K562 (cell line): ENCODE measurements around the gene NEUROG3. TPM values are rescaled to one million over a fixed set of nuclear protein-coding genes. Genes with fewer than 3 reads are reported as not detected.

Experiments
- ATAC-seq: fragments of 200-7000 bp; cut with Tn5 transposase; 3 replicates; pipeline ENCODE4 v1.9.1; 2020; ENCODE audit warnings: moderate library complexity
- Bru-seq: library from RNA; stranded (reverse); fragments of 400-500 nt; gene quantifications from one replicate; lab custom pipeline; 2021; lab: Mats Ljungman, UMichigan
- BruChase-seq, 2 experiments: library from RNA; stranded (reverse); fragments of 400-500 nt; gene quantifications; one replicate each; lab custom pipeline; 2021; lab: Mats Ljungman, UMichigan
- BruUV-seq: library from RNA; stranded (reverse); fragments of 400-500 nt; replicated peaks from 2 replicates; lab custom pipeline; 2021; lab: Mats Ljungman, UMichigan
- CTCF ChIA-PET: fragments of 300-600 bp; formaldehyde crosslinking; extraction: SDS; loops from one replicate; lab custom pipeline; 2021; ENCODE audit warnings: low intra/inter-chr PET ratio; lab: Yijun Ruan, JAX
- POLR2A ChIA-PET: fragments of 300-600, 350-650 bp; sonication (Branson Sonifier 250); formaldehyde crosslinking; extraction: SDS; loops from one replicate; lab custom pipeline; 2021; ENCODE audit warnings: antibody characterized with exemption, inconsistent platforms; lab: Yijun Ruan, JAX
- DNase-seq, 4 experiments: peaks; one replicate each; pipeline versions ENCODE4 v3.0.0 to v3.0.0-alpha.2; 2011 to 2018; ENCODE audit warnings: low spot score in 3 of 4, mixed read lengths in 3 of 4; ENCODE audit errors: extremely low read depth in 1 of 4
- FAIRE-seq: peaks from 2 replicates; lab custom pipeline; 2011; peaks lifted over from hg19 to GRCh38; lab: Jason Lieb, UNC
- H2AFZ ChIP-seq: 2 replicates; pipeline ENCODE4 v1.6.0; 2011; ENCODE audit warnings: low read depth, low read length, control low read depth, inconsistent platforms
- H3K27ac ChIP-seq: fragments of 200-600 bp; 3 replicates; pipeline ENCODE4 v1.8.0; 2011; ENCODE audit warnings: low read depth, mild to moderate bottlenecking, control low read depth, inconsistent platforms, low read length, moderate library complexity, mixed read lengths; ENCODE audit errors: extremely low read depth
- H3K27me3 ChIP-seq, 2 experiments: fragments of 300-600 bp in 1 of 2; 2 replicates in 1 of 2; 3 replicates in 1 of 2; pipeline versions ENCODE4 v1.6.0 to v1.8.0; 2011; ENCODE audit warnings: inconsistent platforms in 2 of 2, low read length in 2 of 2, mild to moderate bottlenecking in 1 of 2, mixed read lengths in 1 of 2, moderate library complexity in 1 of 2; ENCODE audit not compliant: control insufficient read depth in 2 of 2, insufficient read depth in 2 of 2
- H3K36me3 ChIP-seq: fragments of 300-600 bp; 3 replicates; pipeline ENCODE4 v1.8.0; 2011; ENCODE audit warnings: mild to moderate bottlenecking, low read length, inconsistent platforms; ENCODE audit not compliant: control insufficient read depth, insufficient read depth
- H3K4me1 ChIP-seq, 2 experiments: fragments of 200-600 bp in 1 of 2; replicated peaks in 1 of 2; 2 replicates in 1 of 2; 3 replicates in 1 of 2; pipeline versions ENCODE4 v1.5.1 to v1.8.0; 2011; ENCODE audit warnings: inconsistent platforms in 2 of 2, low read length in 2 of 2, mild to moderate bottlenecking in 1 of 2, mixed read lengths in 1 of 2, moderate library complexity in 1 of 2; ENCODE audit not compliant: control insufficient read depth in 2 of 2, insufficient read depth in 2 of 2
- H3K4me2 ChIP-seq: 2 replicates; pipeline ENCODE4 v1.6.1; 2011; ENCODE audit warnings: low read length, control low read depth, inconsistent platforms, mixed read lengths; ENCODE audit not compliant: insufficient read depth
- H3K4me3 ChIP-seq: fragments of 200-600 bp; sonication (generic), shearing (Covaris generic); 2 replicates; pipeline ENCODE4 v1.5.1; 2016; ENCODE audit warnings: control low read depth, inconsistent platforms
- H3K79me2 ChIP-seq: fragments of 200-600 bp; 3 replicates; pipeline ENCODE4 v1.8.0; 2011; ENCODE audit warnings: low read length, inconsistent platforms; ENCODE audit not compliant: control insufficient read depth, insufficient read depth
- H3K9ac ChIP-seq, 2 experiments: 2 replicates each; pipeline versions ENCODE4 v1.6.0 to v1.6.1; 2011; ENCODE audit warnings: low read depth in 2 of 2, low read length in 2 of 2, control low read depth in 1 of 2, inconsistent platforms in 1 of 2, mild to moderate bottlenecking in 1 of 2, mixed read lengths in 1 of 2; ENCODE audit not compliant: insufficient read depth in 1 of 2
- H3K9me1 ChIP-seq: one replicate; pipeline ENCODE4 v1.6.0; 2011; ENCODE audit warnings: inconsistent platforms, mild to moderate bottlenecking, low read length, moderate library complexity; ENCODE audit not compliant: control insufficient read depth, insufficient read depth
- H3K9me3 ChIP-seq: replicated peaks from 2 replicates; pipeline ENCODE4 v1.5.1; 2011; ENCODE audit warnings: low read depth, low read length, inconsistent platforms; ENCODE audit not compliant: control insufficient read depth, insufficient read depth
- H4K20me1 ChIP-seq: replicated peaks from 2 replicates; pipeline ENCODE4 v1.6.1; 2011; ENCODE audit warnings: low read length, inconsistent platforms, mixed read lengths; ENCODE audit not compliant: control insufficient read depth, insufficient read depth
- COPS2 ChIP-seq: fragments of 450-650 bp; conservative IDR thresholded peaks from 2 replicates; pipeline ENCODE4 v1.6.1; 2016; ENCODE audit warnings: mild to moderate bottlenecking, moderate library complexity
- HNRNPUL1 ChIP-seq: fragments of 200-400 bp; formaldehyde crosslinking; IDR thresholded peaks from 2 replicates; pipeline ENCODE4 v1.6.1; 2017; ENCODE audit warnings: low read length
- TARDBP ChIP-seq: fragments of 450-650 bp; IDR thresholded peaks from 2 replicates; pipeline ENCODE4 v1.6.1; 2016
- ZBTB8A ChIP-seq: fragments of 450-650 bp; IDR thresholded peaks from 2 replicates; pipeline ENCODE4 v1.6.1; 2018; ENCODE audit warnings: mild to moderate bottlenecking, moderate library complexity; ENCODE audit not compliant: partially characterized antibody
- ZNF121 ChIP-seq: sonication (generic); formaldehyde crosslinking; conservative IDR thresholded peaks from 2 replicates; pipeline ENCODE4 v1.8.0; 2022; ENCODE audit warnings: missing genetic modification reagents
- ZNF282 ChIP-seq: sonication (generic); formaldehyde crosslinking; IDR thresholded peaks from 2 replicates; pipeline ENCODE4 v1.8.1; 2023; ENCODE audit warnings: missing genetic modification reagents
- ZNF76 ChIP-seq: fragments of 250-450 bp; sonication (Bioruptor Pico); IDR thresholded peaks from 2 replicates; pipeline ENCODE4 v1.4.0; 2020; ENCODE audit warnings: mild to moderate bottlenecking, moderate library complexity, borderline replicate concordance
- WGBS: fragments of 100-300 bp; shearing (Covaris generic); methylation state at CpG from one replicate; pipeline ENCODE4 v1.1.6; 2016; ENCODE audit warnings: low coverage, mixed read lengths; ENCODE audit not compliant: insufficient coverage; ENCODE audit errors: missing lambda C conversion rate; 5-methylcytosine and 5-hydroxymethylcytosine counted together
- in situ Hi-C: fragments of 300-500 bp; cut with MboI; formaldehyde crosslinking; loops from 4 replicates; pipeline ENCODE4 v1.15.0; 2018; ENCODE audit warnings: inconsistent platforms, mixed read lengths
- intact Hi-C: fragments of 100-400 bp; cut with micrococcal nuclease; formaldehyde crosslinking; loops from 2 replicates; pipeline ENCODE4 v1.14.2; 2022
- long read RNA-seq, 3 experiments: library from polyadenylated mRNA in 2 of 3; library from RNA in 1 of 3; unstranded in 2 of 3; stranded (forward) in 1 of 3; transcript quantifications; one replicate each; pipeline ENCODE4 v2.0.0, GENCODE V29; 2019 to 2022
- polyA minus RNA-seq, 3 experiments: library from RNA; depleted of rRNA, polyadenylated mRNA; stranded (reverse); fragments of >200 nt; gene quantifications; 2 replicates each; pipeline ENCODE4 v1.2.3, GENCODE V29; 2011
- polyA plus RNA-seq, 8 experiments: library from polyadenylated mRNA; depleted of rRNA in 4 of 8; stranded (reverse) in 5 of 8; unstranded in 3 of 8; fragments of >200 nt; fragmentation: Nextera tagmentation in 2 of 8; fragmentation: Illumina TruSeq in 1 of 8; extraction: Ambion mirVana in 2 of 8; extraction: Trizol in 1 of 8; gene quantifications; 2 replicates each; pipeline versions ENCODE4 v1.2.1 to v1.2.3, GENCODE V29; 2011 to 2014; ENCODE audit warnings: inconsistent platforms in 1 of 8, missing spikeins in 1 of 8
- total RNA-seq, 7 experiments: library from RNA; depleted of rRNA in 6 of 7; stranded (reverse); fragments of >200 nt in 6 of 7; fragmentation: Illumina TruSeq in 2 of 7; extraction: Trizol in 2 of 7; gene quantifications; 2 replicates each; pipeline versions ENCODE4 v1.2.1 to v1.2.3, GENCODE V29; 2011 to 2021; ENCODE audit warnings: low replicate concordance in 1 of 7
- TF ChIP-seq, protein P1 (sequence below): fragments of 250-450 bp; sonication (Bioruptor Pico); IDR thresholded peaks from 2 replicates; pipeline ENCODE4 v1.4.0; 2020; ENCODE audit warnings: mild to moderate bottlenecking, moderate library complexity
- TF ChIP-seq, protein P2 (sequence below): fragments of 250-450 bp; sonication (Bioruptor Pico); IDR thresholded peaks from 2 replicates; pipeline ENCODE4 v1.5.0; 2021; ENCODE audit warnings: mild to moderate bottlenecking, moderate library complexity

Gene NEUROG3, protein sequence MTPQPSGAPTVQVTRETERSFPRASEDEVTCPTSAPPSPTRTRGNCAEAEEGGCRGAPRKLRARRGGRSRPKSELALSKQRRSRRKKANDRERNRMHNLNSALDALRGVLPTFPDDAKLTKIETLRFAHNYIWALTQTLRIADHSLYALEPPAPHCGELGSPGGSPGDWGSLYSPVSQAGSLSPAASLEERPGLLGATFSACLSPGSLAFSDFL
- total RNA-seq (2011; cell fraction: chromatin; rRNA removed; ENCODE audit: low replicate concordance) = not detected in 2 replicates
- not detected in 2 replicates for total RNA-seq (2011; cell fraction: nucleolus; rRNA removed)
- not detected in 2 replicates for total RNA-seq (2011; cell fraction: nucleoplasm; rRNA removed)
- not detected in 2 replicates for total RNA-seq (2014; rRNA removed)
- not detected in 2 replicates for total RNA-seq (2014; rRNA removed; fragmentation: Illumina TruSeq; extraction: Trizol)
- total RNA-seq (2015; rRNA removed; fragmentation: Illumina TruSeq; extraction: Trizol) = not detected in 2 replicates
- total RNA-seq (2021) = not detected in 2 replicates
- not detected in 2 replicates for polyA plus RNA-seq (2011; rRNA removed)
- polyA plus RNA-seq (2011; cell fraction: cytosol; rRNA removed) = not detected in 2 replicates
- not detected in 2 replicates for polyA plus RNA-seq (2011; cell fraction: nucleus; rRNA removed)
- not detected in 2 replicates for polyA plus RNA-seq (2012)
- polyA plus RNA-seq (2014; fragmentation: Illumina TruSeq; extraction: Trizol) = not detected in 2 replicates
- not detected for polyA plus RNA-seq (2014; fragmentation: Nextera tagmentation; extraction: Ambion mirVana)
- not detected in 2 replicates for polyA plus RNA-seq (2014; rRNA removed)
- not detected in 2 replicates for polyA minus RNA-seq (2011; rRNA and poly(A)+ RNA removed)
- not detected in 2 replicates for polyA minus RNA-seq (2011; cell fraction: cytosol; rRNA and poly(A)+ RNA removed)
- not detected in 2 replicates for polyA minus RNA-seq (2011; cell fraction: nucleus; rRNA and poly(A)+ RNA removed)
- Bru-seq, nascent RNA = not detected
- BruChase-seq, experiment 1, labeled RNA remaining after a 2-hour chase = not detected
- BruChase-seq, experiment 2, labeled RNA remaining after a 6-hour chase = not detected
- long read RNA-seq, experiment 1 = 0 reads
- long read RNA-seq, experiment 2 = 0 reads
- long read RNA-seq, experiment 3 = 0 reads

DNA sequence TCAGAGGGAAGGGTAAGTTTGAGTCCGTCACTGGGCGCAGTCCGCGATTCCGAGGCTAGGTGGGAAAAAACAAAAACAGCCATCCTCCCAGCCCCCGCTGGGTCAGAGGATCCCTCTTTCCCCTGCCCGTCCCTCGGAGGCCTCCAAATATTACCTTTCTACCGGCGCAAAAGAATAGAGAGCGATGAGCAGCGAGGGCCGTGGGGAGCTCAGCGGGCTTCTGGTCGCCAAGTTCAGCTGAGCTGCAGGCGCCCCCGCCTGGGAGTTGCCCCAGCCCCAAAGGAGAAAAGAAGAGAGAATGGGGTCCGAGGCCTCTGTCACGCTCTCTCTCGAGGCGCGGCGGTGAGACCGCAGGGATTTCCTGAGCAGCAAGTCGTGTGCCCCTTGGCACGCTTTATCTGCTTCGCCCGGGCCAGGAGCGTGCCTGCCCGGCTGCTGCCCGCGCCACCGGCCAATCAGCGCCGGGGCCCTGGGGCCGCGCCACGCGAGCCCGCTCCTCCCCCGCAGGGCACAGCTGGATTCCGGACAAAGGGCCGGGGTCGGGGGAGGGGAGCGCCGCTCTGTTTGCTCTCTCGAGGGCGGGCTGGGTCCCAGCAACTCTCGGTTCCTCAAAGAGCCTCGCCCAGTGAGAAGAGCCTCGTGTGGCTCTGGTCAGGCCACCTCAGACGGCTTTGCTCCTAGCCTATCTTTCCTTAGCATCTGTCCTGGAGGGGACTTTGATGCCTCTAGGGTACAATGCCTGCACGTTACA, at the start of gene NEUROG3:
TSS of gene NEUROG3 (minus strand) at position 367 of the 751 bp plus-strand sequence. CDS start 379 bp downstream, outside the sequence.
- H4K20me1 ChIP-seq = peaks cover 34% of the 10 kb centered on the region
- no peak within 1 kb of the TSS for H3K4me2 ChIP-seq
- ATAC-seq = no peak
- H3K79me2 ChIP-seq = no peaks in the 10 kb centered on the region
- peaks cover 46 to 77% of the 10 kb centered on the region in 2 experiments for H3K27me3 ChIP-seq
- H3K9ac ChIP-seq = no peak within 1 kb of the TSS
- BruUV-seq = no TSS peak
- in situ Hi-C loops (no loop called here), intact Hi-C loops (no loop called here)
- WGBS = 7% methylated on average over 36 of the region's 53 CpGs
- H3K27ac ChIP-seq = no peak within 1 kb of the TSS
- no peaks in the 10 kb centered on the region for H3K36me3 ChIP-seq
- FAIRE-seq = no peak
- DNase-seq = peak in 2 of 4 experiments; percentile 27 to 29
- no peak within 1 kb of the TSS for H2AFZ ChIP-seq
- H3K9me1 ChIP-seq = no peaks in the 10 kb centered on the region
- H3K9me3 ChIP-seq = no peaks in the 10 kb centered on the region
- no peak within 1 kb of the TSS for H3K4me3 ChIP-seq
- ChIA-PET CTCF (no interaction called here), POLR2A (no interaction called here)
- peaks cover 0 to 15% of the 10 kb centered on the region in 2 experiments; a peak in 2 of 5 replicates for H3K4me1 ChIP-seq
- TF ChIP-seq HNRNPUL1 = no peak
- no peak for TF ChIP-seq ZNF121 (CRISPR knock-in tag)
- TF ChIP-seq ZNF282 (CRISPR knock-in tag) = no peak
- no peak for TF ChIP-seq ZNF76 (CRISPR knock-in tag)
- TF ChIP-seq, protein P1, sequence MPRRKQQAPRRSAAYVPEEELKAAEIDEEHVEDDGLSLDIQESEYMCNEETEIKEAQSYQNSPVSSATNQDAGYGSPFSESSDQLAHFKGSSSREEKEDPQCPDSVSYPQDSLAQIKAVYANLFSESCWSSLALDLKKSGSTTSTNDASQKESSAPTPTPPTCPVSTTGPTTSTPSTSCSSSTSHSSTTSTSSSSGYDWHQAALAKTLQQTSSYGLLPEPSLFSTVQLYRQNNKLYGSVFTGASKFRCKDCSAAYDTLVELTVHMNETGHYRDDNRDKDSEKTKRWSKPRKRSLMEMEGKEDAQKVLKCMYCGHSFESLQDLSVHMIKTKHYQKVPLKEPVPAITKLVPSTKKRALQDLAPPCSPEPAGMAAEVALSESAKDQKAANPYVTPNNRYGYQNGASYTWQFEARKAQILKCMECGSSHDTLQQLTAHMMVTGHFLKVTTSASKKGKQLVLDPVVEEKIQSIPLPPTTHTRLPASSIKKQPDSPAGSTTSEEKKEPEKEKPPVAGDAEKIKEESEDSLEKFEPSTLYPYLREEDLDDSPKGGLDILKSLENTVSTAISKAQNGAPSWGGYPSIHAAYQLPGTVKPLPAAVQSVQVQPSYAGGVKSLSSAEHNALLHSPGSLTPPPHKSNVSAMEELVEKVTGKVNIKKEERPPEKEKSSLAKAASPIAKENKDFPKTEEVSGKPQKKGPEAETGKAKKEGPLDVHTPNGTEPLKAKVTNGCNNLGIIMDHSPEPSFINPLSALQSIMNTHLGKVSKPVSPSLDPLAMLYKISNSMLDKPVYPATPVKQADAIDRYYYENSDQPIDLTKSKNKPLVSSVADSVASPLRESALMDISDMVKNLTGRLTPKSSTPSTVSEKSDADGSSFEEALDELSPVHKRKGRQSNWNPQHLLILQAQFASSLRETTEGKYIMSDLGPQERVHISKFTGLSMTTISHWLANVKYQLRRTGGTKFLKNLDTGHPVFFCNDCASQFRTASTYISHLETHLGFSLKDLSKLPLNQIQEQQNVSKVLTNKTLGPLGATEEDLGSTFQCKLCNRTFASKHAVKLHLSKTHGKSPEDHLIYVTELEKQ (CRISPR knock-in tag) = no peak
- TF ChIP-seq, protein P2, sequence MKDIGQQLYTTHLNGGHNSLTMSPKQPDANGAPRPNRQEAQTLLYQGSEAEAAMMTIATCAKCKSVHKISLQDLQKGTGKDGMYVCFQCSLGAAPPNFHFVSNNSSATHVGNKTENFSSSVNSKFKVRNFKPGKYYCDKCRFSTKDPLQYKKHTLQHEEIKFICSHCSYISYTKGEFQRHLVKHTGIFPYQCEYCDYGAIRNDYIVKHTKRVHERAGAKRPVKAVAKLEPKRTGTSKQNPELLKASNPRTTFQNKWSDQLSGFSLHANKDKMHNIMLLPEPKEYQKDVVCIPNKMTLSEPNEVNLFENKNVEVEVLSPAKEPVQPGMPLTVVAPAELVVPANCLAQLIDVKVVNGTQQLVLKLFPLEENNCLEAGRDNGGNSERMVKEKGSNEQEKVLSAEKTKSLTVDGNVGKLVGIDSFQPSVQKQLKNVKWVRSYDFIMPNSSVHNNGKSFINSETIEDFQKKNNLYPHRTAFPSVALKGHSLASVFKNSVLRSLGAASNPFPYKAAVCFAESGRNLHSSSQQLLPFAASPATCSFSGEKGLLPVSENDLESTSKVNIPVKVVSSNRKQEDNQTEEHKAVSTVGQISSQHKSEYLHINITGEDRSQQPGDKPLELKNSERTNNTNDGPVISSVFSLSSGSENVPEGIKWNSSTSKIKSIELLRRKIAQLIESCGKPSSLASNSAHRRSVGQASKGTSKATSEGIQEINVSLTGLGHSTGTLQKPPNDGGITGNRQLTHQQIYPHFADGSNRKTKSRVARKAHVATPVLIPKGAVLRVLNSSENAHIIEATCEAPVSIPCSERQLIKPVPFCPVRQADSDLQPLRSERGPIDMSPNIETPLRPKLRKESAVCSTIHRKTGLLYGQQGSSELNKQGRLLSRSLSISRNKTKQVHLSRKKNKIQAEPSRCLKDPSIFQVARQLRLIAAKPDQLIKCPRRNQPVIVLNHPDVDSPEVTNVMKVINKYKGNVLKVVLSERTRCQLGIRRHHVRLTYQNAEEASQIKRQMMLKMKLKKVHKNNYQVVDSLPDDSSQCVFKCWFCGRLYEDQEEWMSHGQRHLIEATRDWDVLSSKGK (CRISPR knock-in tag) = no peak
- TF ChIP-seq COPS2 = no peak
- no peak for TF ChIP-seq TARDBP
- no peak for TF ChIP-seq ZBTB8A
